GM19438 (cell line): ENCODE results near the gene USP34.

ENCODE experiments used
- ATAC-seq: cut with Tn5 transposase; IDR thresholded peaks from one replicate; pipeline ENCODE4 v1.9.1; 2021; ENCODE audit warnings: low read depth; ENCODE audit not compliant: unreplicated experiment

Gene USP34

DNA sequence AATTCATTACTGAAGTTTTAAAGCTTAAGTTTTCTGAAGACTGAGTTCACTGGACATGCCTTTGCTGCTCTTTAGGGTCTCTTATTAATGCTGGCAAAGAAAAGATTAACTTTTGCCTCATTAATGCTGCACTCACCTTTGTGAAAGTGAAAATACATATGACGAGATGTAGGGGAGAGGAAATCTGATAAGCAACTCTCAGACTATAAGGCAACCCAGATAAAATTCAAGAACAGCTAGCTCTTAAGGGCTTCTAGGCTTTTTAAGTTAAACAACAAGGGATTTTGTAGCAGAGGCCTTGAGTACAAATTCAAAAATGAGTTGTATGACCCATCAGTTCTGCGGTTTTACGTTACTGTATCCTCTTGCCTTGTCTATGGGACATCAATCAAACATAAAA, 143.7 kb downstream of the USP34 start:
- no peak for ATAC-seq

DNA sequence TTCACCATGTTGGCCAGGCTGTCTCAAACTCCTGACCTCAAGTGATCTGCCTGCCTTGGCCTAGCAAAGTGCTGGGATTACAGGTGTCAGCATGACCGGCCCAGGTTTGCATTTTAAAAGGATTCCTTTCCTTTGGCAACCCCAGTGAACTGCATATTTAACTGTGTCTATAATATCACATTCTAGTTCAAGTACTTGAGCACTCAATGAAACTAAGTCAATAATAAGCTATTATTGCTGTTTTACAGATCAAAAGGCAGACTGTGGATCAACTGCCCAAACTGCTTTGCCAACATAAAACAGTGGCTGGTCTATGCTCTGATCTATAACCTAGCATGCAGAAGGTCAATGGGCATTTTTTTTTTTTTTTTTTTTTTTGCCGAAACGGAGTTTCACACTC, 144.5 kb downstream of the USP34 start:
- no peak for ATAC-seq

DNA sequence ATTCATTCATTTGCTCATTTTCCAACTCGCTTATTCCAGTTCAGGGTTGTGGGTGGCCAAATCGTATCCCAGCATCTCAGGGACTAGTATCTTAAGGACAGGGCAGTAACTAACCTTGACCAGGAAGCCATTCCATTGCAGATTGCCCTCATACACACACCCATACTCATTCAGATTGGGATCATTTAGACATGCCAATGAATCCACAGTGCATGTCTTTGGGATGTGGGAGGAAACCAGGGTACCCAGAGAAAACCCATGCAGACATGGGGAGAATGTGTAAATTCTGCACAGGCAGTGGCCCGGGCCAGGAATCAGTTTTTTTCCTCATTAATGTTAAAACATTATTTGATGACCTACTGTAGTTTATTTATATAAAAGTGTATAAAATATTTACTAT, 150.7 kb downstream of the USP34 start:
- no peak for ATAC-seq

DNA sequence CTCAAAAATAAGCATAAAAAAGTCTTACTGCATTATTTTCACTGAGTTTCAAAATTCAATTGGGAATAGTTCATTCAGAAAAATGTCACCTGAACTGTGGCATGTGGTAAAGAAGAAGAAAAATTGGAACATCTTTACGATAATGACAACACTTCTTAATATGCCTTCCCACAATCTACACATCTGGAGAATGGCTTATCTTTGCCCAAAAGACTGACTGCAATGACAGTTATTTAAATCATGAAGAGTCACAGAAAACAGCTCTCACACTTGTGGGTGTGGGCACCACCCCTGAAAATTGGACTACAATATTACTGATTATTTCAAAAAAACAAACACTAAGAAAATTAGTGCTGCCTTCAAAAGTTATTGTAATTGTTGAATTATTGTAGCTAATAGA, 152.3 kb downstream of the USP34 start:
- no peak for ATAC-seq

DNA sequence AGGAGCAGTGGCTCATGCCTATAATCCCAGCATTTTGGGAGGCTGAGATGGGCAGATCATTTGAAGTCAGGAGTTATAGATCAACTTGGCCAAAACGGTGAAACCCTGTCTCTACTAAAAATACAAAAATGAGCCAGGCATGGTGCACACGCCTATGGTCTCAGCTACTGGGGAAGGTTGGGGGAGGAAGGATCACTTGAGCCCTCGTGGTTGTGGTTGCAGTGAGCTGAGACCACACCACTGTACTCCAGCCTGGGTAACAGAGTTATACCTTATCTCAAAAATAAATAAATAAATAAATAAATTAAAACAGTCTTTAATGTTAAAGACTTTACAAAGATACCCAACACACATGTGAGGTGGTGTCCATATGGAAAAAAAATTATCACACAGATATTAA, 174.9 kb downstream of the USP34 start:
- no peak for ATAC-seq

DNA sequence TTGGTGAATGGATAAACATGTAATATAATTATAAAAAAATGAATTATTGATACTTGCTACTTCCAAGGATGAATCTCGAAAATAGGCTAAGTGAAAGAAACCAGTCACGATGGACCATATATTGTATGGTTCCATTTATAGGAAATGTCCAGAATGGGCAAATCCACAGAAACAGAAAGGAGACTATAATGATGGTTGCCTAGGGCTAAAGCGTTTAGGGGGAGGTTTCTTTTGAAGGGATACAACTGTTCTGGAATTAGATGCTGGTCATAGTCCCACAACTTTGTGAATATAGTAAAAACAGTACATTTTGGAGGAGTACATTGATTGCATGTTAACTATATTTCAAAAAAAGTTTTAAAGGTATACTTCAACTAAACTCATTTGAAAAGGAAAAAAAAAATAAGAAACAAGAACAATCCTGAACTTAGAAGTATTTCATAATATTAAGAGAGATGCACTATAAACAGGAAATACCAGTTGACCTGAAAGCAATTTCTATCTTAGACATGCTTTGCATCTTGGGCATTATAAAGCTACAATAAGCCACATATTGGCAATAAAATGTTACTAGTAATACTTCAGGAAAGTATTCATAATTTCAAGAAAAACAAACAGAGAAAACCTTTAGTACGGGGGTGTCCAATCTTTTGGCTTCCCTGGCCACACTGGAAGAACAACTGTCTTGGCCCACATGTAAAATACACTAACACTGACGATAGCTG, 178.9 kb downstream of the USP34 start:
- no peak for ATAC-seq

DNA sequence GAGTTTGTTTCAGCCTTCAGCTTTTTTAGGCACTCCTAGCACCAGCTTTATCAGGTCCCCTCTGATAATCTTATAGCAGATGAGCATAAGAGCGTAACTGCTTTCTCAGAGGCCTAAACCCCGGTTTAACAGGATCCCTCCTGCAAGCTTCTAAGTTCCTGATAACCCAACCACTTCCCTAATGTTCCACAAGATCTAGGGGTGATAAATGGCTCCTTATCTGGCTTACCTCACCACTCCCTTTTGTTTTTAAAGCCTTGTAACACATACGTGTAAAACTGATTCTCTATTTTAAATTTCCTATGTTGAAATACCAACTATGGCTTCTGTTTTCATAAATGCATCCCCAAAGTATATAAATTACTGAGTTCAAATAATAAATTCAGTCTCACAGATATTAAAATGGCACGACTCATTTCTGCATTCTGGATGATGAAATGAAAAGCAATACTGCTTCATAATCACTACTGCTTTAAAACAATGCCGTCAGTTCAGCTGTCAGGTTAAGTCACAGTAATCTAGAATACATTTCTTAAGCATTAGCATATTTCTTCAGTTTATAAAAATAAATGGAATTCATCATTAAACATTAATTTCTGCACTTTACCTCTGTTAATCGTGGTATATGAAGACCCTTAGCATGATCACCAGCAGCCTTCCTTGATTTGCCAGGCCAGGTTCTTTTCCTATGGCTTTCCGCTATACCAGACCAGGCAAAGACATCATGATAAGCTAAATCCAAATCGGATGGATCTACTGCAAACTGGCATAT, 182.6 kb downstream of the USP34 start:
- no peak for ATAC-seq

DNA sequence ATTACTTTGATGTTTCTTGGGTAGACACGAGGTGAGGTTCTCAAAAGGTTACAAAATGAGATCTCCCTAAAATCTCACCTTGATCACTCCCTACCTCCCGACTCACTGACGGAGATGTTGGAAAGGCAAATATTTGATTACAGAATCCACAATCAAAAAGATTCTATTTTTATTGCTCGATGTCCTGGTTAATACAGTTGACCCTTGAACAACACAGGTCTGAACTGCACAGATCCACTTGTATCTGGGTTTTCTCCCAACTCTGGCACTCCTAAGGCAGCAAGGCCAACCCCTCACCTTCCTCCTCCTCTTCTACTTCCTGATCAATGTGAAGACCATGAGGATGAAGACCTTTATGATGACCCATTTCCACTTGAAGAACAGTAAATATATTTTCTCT, 183.6 kb downstream of the USP34 start:
- ATAC-seq: no peak

DNA sequence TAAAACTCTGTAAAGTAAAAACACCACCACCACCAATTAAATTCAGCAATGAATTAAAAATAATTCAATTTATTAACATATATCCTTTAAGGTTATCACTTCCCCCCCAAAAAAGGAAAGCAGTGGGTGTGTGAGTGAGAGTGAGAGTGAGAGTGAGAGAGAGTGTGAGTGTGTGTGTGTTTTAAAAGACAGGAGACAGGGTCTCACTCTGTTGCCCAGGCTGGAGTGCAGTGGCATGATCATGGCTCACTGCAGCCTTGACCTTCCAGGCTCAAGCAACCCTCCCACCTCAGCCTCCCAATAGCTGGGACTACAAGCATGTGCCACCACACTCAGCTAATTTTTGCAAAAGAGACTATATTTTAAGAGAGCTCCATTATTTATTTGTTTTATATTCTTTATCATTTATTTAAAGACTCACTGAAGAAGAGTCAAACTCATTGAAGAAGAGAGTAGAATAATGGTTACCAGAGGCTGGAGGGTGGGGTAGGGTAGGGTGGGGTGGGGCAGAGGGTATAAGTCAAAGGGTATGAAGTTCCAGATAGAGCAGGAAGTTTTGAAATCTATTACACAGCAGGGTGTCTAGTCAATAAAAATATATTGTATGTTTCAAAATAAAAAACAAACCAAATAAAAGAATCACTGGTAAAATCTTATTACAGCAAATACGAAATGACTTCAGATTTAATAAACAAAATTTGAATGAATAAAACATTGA, 187.3 kb downstream of the USP34 start:
- ATAC-seq: no peak

DNA sequence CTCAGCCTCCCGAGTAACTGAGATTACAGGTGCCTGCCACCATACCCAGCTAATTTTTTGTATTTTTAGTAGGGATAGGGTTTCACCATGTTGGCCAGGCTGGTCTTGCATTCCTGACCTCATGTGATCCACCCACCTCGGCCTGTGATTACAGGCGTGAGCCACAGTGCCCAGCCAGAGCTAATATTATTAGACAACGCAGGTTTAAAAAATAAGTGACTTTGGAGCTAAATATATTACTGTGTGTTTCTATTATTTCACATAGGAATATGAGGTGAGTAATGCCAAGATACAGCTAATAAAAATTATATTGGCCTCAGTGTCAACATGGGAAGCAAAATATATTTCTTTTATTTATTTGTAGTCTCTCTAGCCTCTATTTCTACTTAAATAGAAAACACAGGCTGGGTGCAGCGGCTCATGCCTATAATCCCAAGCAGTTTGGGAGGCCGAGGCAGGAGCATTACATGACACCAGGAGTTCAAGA, 188.7 kb downstream of the USP34 start:
- ATAC-seq: no peak

DNA sequence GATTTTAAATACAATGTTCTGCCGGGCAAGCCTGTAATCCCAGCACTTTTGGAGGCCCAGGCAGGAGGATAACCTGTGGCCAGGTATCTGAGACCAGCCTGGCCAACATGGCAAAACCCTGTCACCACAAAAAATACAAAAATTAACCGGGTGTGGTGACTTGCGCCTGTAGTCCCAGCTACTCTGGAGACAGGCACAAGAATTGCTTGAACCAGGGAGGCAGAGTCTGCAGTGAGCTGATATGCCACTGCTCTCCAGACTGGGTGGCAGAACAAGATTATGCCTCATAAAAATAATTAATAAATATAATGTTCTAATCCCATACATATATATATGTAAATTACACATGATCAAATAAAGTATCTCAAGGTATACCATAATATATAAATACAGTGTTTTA, 189.6 kb downstream of the USP34 start:
- no peak for ATAC-seq

DNA sequence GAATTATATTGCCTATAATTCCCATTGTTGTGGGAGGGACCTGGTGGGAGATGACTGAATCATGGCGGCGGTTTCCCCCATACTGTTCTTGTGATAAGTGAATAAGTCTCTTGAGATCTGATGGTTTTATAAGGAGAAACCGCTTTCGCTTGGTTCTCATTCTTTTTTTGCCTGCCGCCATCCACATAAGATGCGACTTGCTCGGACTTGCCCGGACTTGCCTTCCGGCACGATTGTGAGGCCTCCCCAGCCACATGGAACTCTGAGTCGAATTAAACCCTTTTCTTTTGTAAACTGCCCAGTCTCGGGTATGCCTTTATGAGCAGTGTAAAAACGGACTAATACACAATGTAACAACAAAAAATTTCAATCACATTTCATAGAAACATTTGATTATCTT, 193.1 kb downstream of the USP34 start:
- no peak for ATAC-seq

DNA sequence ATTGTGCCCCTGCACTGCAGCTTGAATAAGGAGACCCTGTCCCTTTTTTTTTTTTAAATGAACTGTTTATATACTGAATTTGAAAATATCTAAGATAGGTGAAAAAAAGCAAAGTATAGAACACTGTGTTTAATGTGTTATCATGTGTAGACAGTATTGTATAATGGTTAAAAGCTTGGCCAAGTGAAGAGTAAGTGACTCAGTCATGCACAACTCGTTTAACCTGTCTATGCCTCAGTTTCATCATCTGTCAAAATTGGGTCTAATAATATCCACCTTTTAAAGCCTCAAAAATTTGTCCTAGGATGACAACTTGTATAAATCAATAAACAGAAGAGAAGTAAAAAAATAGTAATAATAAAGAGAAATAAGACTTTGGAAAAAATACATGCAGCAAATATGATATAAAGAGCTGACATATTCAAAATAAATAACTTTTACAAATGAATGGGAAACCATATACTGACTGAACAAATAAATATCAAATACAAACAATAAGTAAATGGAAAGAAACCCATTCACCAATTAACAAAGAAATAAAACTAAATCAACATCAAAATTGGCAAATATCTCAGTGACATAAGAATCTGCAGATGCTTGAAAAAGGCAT, 195.2 kb downstream of the USP34 start:
- no peak for ATAC-seq

DNA sequence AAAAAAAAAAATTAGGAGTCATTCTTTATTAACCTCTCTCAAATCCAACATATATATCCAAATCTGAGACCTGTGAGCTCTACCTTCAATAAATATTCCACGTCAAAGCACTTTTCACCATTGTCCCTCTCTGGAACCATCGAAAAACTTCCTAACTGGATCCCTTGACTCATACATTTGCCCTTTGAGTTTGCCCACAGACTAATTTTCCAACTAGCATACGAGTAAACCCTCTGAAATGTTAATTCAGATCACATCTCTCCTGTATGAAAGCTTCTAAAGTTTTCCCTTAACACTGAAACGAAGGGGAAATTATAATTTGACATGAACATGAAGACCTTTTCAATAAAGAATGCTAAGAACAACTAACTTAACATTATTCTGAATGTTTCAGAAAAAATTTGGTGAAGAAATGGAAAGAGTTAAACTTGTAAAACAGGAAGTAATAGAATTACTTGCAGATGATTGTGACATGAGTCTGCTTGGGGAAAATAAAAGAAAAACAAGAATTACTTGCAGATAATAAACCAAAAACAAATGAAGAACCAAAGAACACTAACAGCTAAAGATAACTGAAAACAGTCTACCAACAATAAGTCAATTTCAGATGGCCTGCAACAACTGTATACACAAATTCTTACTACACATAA, 198.3 kb downstream of the USP34 start:
- no peak for ATAC-seq

DNA sequence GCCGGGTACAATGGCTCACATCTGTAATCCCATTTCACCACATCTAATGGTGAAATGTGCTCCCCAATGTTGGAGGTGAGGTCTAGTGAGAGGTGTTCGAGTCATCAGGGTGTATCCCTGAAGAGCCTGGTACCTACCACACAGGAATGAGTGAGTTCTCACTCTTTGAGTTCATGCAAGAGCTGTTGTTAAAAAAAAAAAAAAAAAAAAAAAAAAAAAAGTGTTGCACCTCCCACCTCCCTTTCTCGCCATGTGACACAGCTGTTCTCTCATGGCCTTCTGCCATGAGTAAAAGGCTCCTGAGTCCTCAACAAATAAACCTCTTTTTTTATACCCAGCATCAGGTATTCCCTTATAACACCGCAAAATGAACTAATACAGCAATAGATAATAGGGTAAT, 202.6 kb downstream of the USP34 start:
- no peak for ATAC-seq

DNA sequence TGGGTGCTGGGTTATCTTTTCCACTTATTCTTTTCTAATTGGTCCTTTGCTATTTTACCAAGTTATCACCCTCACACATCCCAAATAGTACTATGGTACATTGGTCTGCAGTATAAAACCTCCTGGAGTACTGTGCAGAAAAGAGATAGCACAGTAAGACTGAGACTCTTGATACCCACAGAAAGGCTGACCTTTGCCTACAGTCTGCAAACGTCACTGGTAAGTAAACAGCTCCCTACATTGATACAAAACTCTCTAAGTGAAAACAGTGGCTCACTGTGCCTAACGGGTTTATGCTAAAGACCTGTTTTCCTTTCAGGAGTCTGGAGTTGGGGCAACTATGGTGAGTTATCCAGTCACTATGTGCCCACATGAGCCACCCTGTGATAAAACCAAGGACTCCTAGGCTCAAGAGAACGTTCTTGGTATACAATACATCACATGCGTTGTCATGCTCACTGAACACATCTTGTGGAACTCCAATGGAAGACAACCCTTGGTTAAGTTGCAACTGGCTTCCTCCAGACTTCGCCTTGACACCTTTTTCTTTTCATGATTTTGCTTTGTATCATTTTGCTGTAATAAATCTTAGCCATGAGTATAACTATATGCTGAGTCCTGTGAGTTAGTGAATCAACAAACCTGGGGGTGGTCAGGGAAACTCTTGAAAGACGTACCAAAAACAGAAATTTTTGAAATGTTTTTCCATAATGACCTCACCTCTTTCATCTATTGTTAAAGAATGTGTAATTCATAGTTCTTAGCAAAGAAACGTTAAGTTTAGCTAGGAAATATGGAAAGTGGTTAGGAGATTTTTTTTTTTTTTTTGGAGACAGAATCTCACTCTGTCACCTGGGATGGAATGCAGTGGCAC, 204.0 kb downstream of the USP34 start:
- no peak for ATAC-seq

DNA sequence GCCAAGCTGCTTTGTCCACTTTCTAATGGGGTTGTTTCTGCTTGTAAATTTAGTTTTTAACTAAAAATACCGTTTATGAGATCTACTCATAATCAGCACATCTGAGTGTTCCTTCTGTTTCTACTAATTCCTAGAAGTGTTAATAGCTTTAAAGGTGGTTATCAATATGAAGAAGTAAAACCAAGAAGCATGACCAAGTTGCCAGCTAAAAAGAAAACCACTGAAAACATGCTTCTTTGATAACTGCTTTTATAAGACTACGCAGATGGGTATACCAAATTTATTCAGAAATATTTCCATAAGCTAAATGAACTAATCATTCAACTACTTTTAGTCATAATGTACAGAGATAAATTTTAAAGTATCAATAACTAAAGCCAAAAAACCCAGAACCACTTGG, 207.1 kb downstream of the USP34 start:
- ATAC-seq: no peak

DNA sequence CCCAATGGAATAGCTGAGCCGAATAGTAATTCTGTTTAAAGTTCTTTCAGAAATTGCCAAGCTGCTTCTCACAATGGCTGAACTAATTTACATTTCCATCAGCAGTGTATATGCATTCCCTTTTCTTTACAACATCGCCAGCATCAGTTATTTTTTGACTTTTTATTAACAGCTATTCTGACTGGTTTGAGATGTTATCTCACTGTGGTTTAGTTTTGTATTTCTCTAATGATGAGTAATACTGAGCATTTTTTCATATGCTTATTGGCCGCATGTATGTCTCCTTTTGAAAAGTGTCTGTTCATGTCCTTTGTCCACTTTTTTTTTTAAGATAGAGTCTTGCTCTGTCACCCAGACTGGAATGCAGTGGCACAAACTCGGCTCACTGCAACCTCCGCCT, 208.2 kb downstream of the USP34 start:
- ATAC-seq: no peak

DNA sequence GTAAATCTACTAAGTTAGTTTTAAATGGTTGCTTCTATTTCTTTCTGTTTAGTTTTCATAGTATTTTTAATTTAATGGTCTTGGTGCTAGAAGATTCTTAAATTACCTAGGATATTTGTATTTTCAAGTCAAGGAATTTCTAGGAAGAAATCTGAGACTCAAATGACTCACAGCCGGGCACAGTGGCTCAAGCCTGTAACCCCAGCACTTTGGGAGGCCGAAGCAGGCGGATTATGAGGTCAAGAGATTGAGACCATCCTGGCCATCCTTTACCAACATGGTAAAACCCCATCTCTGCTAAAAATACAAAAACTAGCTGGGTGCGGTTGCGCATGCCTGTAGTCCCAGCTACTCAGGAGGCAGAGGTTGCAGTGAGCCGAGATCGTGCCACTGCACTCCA, 213.4 kb downstream of the USP34 start:
- no peak for ATAC-seq
